Transverse colon (tissue), 4 donors: ENCODE measurements around the gene RSPRY1. TPM values are rescaled to one million over a fixed set of nuclear protein-coding genes. Genes with fewer than 3 reads are reported as not detected.
"Not testable (repeated sequence)": the region's sequence is repeated elsewhere in the genome, so short reads cannot be mapped to it uniquely, and the experiment has no call there.

Experiments
- DNase-seq: peaks from one replicate; pipeline ENCODE4 v3.0.0-alpha.2; 2019
- H3K27ac ChIP-seq, 4 donors: fragments of 200-600 bp; sonication (generic); 2 replicates each; pipeline ENCODE4 v1.5.1; 2016 to 2018; ENCODE audit warnings: inconsistent platforms in 4 of 4
- H3K27me3 ChIP-seq: fragments of 200-600 bp; sonication (generic); 2 replicates; pipeline ENCODE4 v1.5.1; 2017; ENCODE audit warnings: inconsistent platforms
- H3K36me3 ChIP-seq, 4 donors: fragments of 200-600 bp; sonication (generic); 2 replicates each; pipeline ENCODE4 v1.5.1; 2017 to 2019; ENCODE audit warnings: inconsistent platforms in 4 of 4
- H3K4me1 ChIP-seq, 4 donors: fragments of 200-600 bp; sonication (generic); 2 replicates each; pipeline ENCODE4 v1.5.1; 2017 to 2020; ENCODE audit warnings: inconsistent platforms in 4 of 4
- H3K4me3 ChIP-seq, 4 donors: fragments of 200-600 bp; sonication (generic); 1 replicate in 1 of 4; 2 replicates in 3 of 4; pipeline versions ENCODE4 v1.5.1 to v1.6.1; 2017 to 2019; ENCODE audit warnings: inconsistent platforms in 4 of 4
- H3K9me3 ChIP-seq, 2 donors: fragments of 200-600 bp; sonication (generic); 2 replicates each; pipeline ENCODE4 v1.5.1; 2017 to 2019; ENCODE audit warnings: inconsistent platforms in 2 of 2
- CTCF ChIP-seq, 5 experiments: fragments of 200-600 bp in 3 of 5; fragments of 450-650 bp in 2 of 5; sonication (generic) in 3 of 5; IDR thresholded peaks; 1 replicate in 2 of 5; 2 replicates in 3 of 5; pipeline ENCODE4 v1.5.1; 2016 to 2017; ENCODE audit warnings: antibody characterized with exemption in 5 of 5, inconsistent platforms in 3 of 5, mild to moderate bottlenecking in 2 of 5, moderate library complexity in 1 of 5
- EP300 ChIP-seq: sonication (generic); formaldehyde crosslinking; IDR thresholded peaks from one replicate; pipeline ENCODE4 v1.6.1; 2017; ENCODE audit warnings: antibody characterized with exemption, low read depth
- POLR2A ChIP-seq: fragments of 450-650 bp; IDR thresholded peaks from one replicate; pipeline ENCODE4 v1.6.1; 2016; ENCODE audit warnings: antibody characterized with exemption, mild to moderate bottlenecking, moderate library complexity
- POLR2AphosphoS5 ChIP-seq, 3 donors: sonication (generic); formaldehyde crosslinking; IDR thresholded peaks; one replicate each; pipeline ENCODE4 v1.6.1; 2016; ENCODE audit warnings: antibody characterized with exemption in 3 of 3
- WGBS, 2 donors: methylation state at CpG; one replicate each; pipeline ENCODE4 v1.1.5; 2018; ENCODE audit warnings: low coverage in 1 of 2; 5-methylcytosine and 5-hydroxymethylcytosine counted together
- in situ Hi-C, 4 donors: fragments of 200-750 bp; cut with MboI; loops; one replicate each; pipeline versions ENCODE4 v1.15.0 to v1.15.1; 2017; ENCODE audit warnings: low sequenced_read_pairs in 3 of 4, low pct_ligation_motif_present in 1 of 4, low pct_unique_long_range_greater_than_20kb in 1 of 4
- intact Hi-C: fragments of 100-400 bp; cut with DNase I; formaldehyde crosslinking; loops from one replicate; pipeline ENCODE4 v1.15.1; 2023; ENCODE audit warnings: low total_unique reads
- total RNA-seq, 4 donors: library from RNA; depleted of rRNA; stranded (reverse); fragments of >200 nt; gene quantifications; one replicate each; pipeline ENCODE4 v1.1.0, GENCODE V29; 2016

The RSPRY1 gene
- total RNA-seq, 4 donors from 2014 or later, result 17.1 to 58.4 (median 44.5) TPM

- no peak for TF ChIP-seq POLR2A
- TF ChIP-seq POLR2AphosphoS5 (IDR thresholded peaks at IDR 0.05), result peak in 1 of 3 donors; percentile 4
- no peak for TF ChIP-seq EP300
- TF ChIP-seq CTCF (IDR thresholded peaks at IDR 0.05), result peak in 1 of 5 experiments; percentile 20
- in situ Hi-C loops (no loop called here), intact Hi-C loops (no loop called here)
Measured at GRCh38 chr16:57185446-57185944, 634 bp upstream of the RSPRY1 start.

DNA sequence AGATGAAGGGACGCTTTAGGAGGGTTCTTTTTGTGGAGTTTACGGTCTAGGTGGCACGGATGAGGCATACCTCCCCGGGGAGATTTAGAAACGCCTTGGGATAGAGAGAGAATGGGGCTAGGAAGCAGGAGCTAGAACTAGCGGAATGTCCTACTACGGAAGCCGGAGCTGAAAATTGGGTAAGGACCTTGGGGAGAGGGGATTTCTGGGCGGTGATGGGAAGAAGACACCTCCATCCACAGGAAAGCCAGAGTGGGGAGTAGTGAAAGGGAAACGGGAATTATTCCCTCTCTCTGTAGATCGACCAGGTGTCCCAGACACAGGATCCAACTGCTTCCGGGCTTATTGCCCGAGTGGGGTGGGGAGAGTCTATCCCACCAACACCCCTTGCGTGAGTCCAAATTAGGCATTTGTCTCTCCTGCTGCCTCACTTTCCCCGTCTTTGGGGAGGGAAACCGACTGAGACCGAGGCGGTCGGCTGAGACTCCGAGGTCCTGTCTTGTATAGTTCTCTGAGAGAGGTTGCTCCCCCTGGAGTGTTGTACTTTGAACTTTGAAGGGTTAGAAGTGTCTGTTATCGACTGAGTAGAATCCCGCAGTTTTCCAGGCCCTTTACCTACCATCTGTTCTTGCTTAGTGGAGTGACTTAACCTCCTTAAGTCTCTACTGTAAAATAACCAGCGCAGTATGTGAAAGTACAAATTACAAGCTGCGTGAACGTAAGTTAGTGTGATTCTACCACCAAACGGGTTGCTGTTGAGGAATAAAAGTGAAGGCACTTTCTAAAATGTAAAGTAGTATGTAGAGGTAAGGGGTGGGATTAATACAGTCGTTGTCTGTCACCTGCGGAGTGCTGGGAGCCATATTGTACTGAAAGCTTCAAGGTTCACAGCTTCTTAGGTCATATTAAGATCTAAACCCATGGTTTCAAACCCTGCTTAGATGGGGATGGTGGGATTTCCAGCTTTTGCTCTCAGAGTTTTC is 1.0 kb downstream of the RSPRY1 start:
- intact Hi-C loops (no loop called here), in situ Hi-C loops (no loop called here)
- 2% methylated on average over 14 to 28 of the region's 28 CpGs for WGBS, 2 donors
- H3K4me3 ChIP-seq, result peak overlapping the region; percentile 46 to 100 (median 82)
- H3K27ac ChIP-seq, result peak overlapping the region; percentile 95 to 98 (median 97)
- no peaks in the 10 kb centered on the region for H3K27me3 ChIP-seq
- peaks cover 7 to 59% (median 27%) of the 10 kb centered on the region in 4 donors for H3K4me1 ChIP-seq
- H3K36me3 ChIP-seq, result no peaks in the 10 kb centered on the region
- TF ChIP-seq POLR2AphosphoS5 (IDR thresholded peaks at IDR 0.05) (no peak), POLR2A (peak; percentile 47)
- H3K9me3 ChIP-seq, result no peaks in the 10 kb centered on the region
- DNase-seq, result peak; percentile 39

More at GRCh38 chr16:57185446-57185944, 634 bp upstream of the RSPRY1 start:
- Histone ChIP-seq H3K27ac (peak overlapping the region; percentile 97 to 99 (median 98)), H3K27me3 (no peaks in the 10 kb centered on the region), H3K4me1 (peaks cover 7 to 43% (median 25%) of the 10 kb centered on the region in 4 donors), H3K9me3 (no peaks in the 10 kb centered on the region), H3K4me3 (peak overlapping the region; percentile 78 to 100 (median 92)), H3K36me3 (no peaks in the 10 kb centered on the region)
- DNase-seq, result peak; percentile 50
- WGBS, 2 donors, result 1% methylated on average over 37 of the region's 37 CpGs; no CpG with 5 or more reads in 1 of the 2 donors

DNA sequence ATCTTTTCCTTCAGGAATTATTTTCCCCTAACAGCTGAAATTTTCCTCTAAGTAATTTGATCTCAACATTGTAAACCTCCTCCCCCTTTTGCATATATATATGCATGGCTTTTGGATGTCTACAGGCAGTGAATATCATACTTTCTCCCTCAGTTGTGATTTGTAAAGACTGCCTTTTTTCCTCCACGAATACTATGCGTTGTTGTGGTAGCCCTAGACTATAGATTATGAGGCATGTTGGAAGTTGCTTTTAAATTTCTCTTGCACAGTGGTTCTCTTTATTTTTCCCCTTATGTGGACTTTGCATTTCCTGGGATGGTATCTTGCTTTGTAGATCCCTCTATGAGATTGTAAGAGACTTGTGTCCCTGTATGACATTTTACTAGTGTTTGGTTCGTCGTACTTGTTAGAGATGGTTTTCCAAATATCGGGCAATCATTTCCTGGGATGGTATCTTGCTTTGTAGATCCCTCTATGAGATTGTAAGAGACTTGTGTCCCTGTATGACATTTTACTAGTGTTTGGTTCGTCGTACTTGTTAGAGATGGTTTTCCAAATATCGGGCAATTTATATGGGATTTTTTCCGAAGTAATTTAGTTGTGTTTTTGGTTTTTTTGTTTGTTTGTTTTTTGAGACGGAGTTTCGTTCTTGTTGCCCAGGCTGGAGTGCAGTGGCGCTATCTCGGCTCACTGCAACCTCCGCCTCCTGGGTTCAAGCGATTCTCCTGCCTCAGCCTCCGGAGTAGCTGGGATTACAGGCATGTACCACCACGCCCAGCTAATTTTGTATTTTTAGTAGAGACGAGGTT is 2.0 kb downstream of the RSPRY1 start:
- DNase-seq, H3K27me3 ChIP-seq, in situ Hi-C loops, intact Hi-C loops, H3K36me3 ChIP-seq, H3K9me3 ChIP-seq: not testable (repeated sequence)
- H3K4me1 ChIP-seq, result peaks cover 7 to 69% (median 32%) of the 10 kb centered on the region in 4 donors
- H3K4me3 ChIP-seq, result peak overlapping the region in 3 of 4 donors; percentile 69 to 100 (median 94)
- WGBS, 2 donors, result 67 to 69% methylated on average over 10 to 18 of the region's 18 CpGs
- peak overlapping the region; percentile 95 to 98 (median 97) for H3K27ac ChIP-seq

- DNase-seq, result no peak
- Histone ChIP-seq H3K4me3 (no peak overlapping the region), H3K9me3 (no peaks in the 10 kb centered on the region), H3K4me1 (peaks cover 7 to 72% (median 35%) of the 10 kb centered on the region in 4 donors), H3K27ac (peak overlapping the region in 1 of 4 donors; percentile 97), H3K27me3 (no peaks in the 10 kb centered on the region), H3K36me3 (no peaks in the 10 kb centered on the region)
- TF ChIP-seq POLR2A, result no peak
- TF ChIP-seq CTCF (IDR thresholded peaks at IDR 0.05), result no peak
- no peak for TF ChIP-seq POLR2AphosphoS5 (IDR thresholded peaks at IDR 0.05)
- no peak for TF ChIP-seq EP300
- intact Hi-C loops, result no loop called here
- in situ Hi-C loops, result no loop called here
- WGBS, 2 donors, result 92 to 95% methylated on average over 8 to 9 of the region's 9 CpGs
Measured at GRCh38 chr16:57188711-57189002, 2.5 kb downstream of the RSPRY1 start.

- in situ Hi-C loops, result not testable (repeated sequence)
- peaks cover 5 to 73% (median 40%) of the 10 kb centered on the region in 4 donors for H3K4me1 ChIP-seq
Measured at GRCh38 chr16:57189527-57189926, 3.4 kb downstream of the RSPRY1 start.

More at GRCh38 chr16:57189527-57189926, 3.4 kb downstream of the RSPRY1 start:
- H3K27ac ChIP-seq, intact Hi-C loops, H3K36me3 ChIP-seq, H3K27me3 ChIP-seq, H3K4me3 ChIP-seq, DNase-seq, H3K9me3 ChIP-seq: not testable (repeated sequence)
- WGBS, 2 donors, result 93 to 96% methylated on average over 2 to 3 of the region's 4 CpGs
